OCI-LY7 (cell line): ENCODE measurements around the gene HLTF. TPM values are rescaled to one million over a fixed set of nuclear protein-coding genes. Genes with fewer than 3 reads are reported as not detected.

Experiments
- BruUV-seq: library from RNA; stranded (reverse); fragments of 400-500 nt; replicated peaks from 2 replicates; lab custom pipeline; 2021; lab: Mats Ljungman, UMichigan
- CTCF ChIA-PET: fragments of 300-600 bp; sonication (Branson Sonifier 250); formaldehyde crosslinking; loops from one replicate; lab custom pipeline; 2022; ENCODE audit warnings: antibody characterized with exemption; ENCODE audit not compliant: unreplicated experiment; lab: Charles Lee
- POLR2A ChIA-PET: fragments of 300-600 bp; sonication (Branson Sonifier 250); formaldehyde crosslinking; loops from one replicate; lab custom pipeline; 2022; ENCODE audit warnings: antibody characterized with exemption; lab: Charles Lee
- DNase-seq: peaks from one replicate; pipeline ENCODE4 v3.0.0-alpha.2; 2015; ENCODE audit warnings: low spot score
- H2AFZ ChIP-seq: fragments of 200-600 bp; sonication (generic), shearing (Covaris generic); 2 replicates; pipeline ENCODE4 v1.6.1; 2014; ENCODE audit warnings: mild to moderate bottlenecking, antibody characterized with exemption, low read length, moderate library complexity
- H3K27ac ChIP-seq: fragments of 200-600 bp; sonication (generic); 2 replicates; pipeline ENCODE4 v1.5.1; 2014; ENCODE audit warnings: mixed run types, low read depth, mild to moderate bottlenecking, moderate library complexity, low read length, inconsistent platforms; ENCODE audit not compliant: poor library complexity, severe bottlenecking
- H3K36me3 ChIP-seq: fragments of 200-600 bp; sonication (generic); 2 replicates; pipeline ENCODE4 v1.6.1; 2014; ENCODE audit warnings: mild to moderate bottlenecking, antibody characterized with exemption, low read length, moderate library complexity, mixed read lengths; ENCODE audit not compliant: insufficient read depth
- H3K4me1 ChIP-seq: fragments of 200-600 bp; sonication (generic); 2 replicates; pipeline ENCODE4 v1.5.1; 2014; ENCODE audit warnings: mild to moderate bottlenecking, low read length; ENCODE audit not compliant: insufficient read depth, poor library complexity, severe bottlenecking
- H3K4me2 ChIP-seq: fragments of 200-600 bp; sonication (generic); 2 replicates; pipeline ENCODE4 v1.6.1; 2014; ENCODE audit warnings: mild to moderate bottlenecking, low read length
- H3K4me3 ChIP-seq: fragments of 200-600 bp; sonication (generic); 2 replicates; pipeline ENCODE4 v1.5.1; 2014; ENCODE audit warnings: mild to moderate bottlenecking, low read depth, low read length; ENCODE audit not compliant: poor library complexity, severe bottlenecking
- H3K79me2 ChIP-seq: fragments of 200-600 bp; sonication (generic); 2 replicates; pipeline ENCODE4 v1.6.1; 2016; ENCODE audit warnings: low read depth, mild to moderate bottlenecking, low read length, moderate library complexity, mixed read lengths; ENCODE audit not compliant: insufficient read depth
- H3K9me2 ChIP-seq: fragments of 200-600 bp; sonication (generic); 2 replicates; pipeline ENCODE4 v1.6.1; 2016; ENCODE audit warnings: mild to moderate bottlenecking, low read length, mixed read lengths; ENCODE audit not compliant: insufficient read depth
- H3K9me3 ChIP-seq: fragments of 200-600 bp; sonication (generic); 2 replicates; pipeline ENCODE4 v1.6.1; 2014; ENCODE audit warnings: mild to moderate bottlenecking, mixed run types, low read length, mixed read lengths
- H4K20me1 ChIP-seq: fragments of 200-600 bp; sonication (generic); 2 replicates; pipeline ENCODE4 v1.6.1; 2014; ENCODE audit warnings: mild to moderate bottlenecking, antibody characterized with exemption, low read length, moderate library complexity, mixed read lengths; ENCODE audit not compliant: insufficient read depth
- EZH2phosphoT487 ChIP-seq: fragments of 200-600 bp; sonication (generic); IDR thresholded peaks from 2 replicates; pipeline ENCODE4 v1.6.1; 2018; ENCODE audit warnings: low read depth, borderline replicate concordance, mild to moderate bottlenecking, mixed run types, antibody characterized with exemption, low read length, moderate library complexity, mixed read lengths
- intact Hi-C: fragments of 100-400 bp; cut with micrococcal nuclease; formaldehyde crosslinking; loops from one replicate; pipeline ENCODE4 v1.10.0; 2022; ENCODE audit not compliant: unreplicated experiment
- total RNA-seq, 2 experiments: library from RNA; depleted of rRNA in 1 of 2; stranded (reverse); fragments of >200 nt in 1 of 2; shearing (Covaris generic) in 1 of 2; gene quantifications; 2 replicates each; pipeline ENCODE4 v1.2.3, GENCODE V29; 2014 to 2022
- TF ChIP-seq, protein P1 (sequence below): fragments of 200-600 bp; sonication (generic); conservative IDR thresholded peaks from 2 replicates; pipeline ENCODE4 v1.5.1; 2014; ENCODE audit warnings: mild to moderate bottlenecking, antibody characterized with exemption, low read length, moderate library complexity, mixed read lengths

Gene HLTF
- total RNA-seq, 2 experiments from 2014 or later, result 106 to 107 TPM

DNA sequence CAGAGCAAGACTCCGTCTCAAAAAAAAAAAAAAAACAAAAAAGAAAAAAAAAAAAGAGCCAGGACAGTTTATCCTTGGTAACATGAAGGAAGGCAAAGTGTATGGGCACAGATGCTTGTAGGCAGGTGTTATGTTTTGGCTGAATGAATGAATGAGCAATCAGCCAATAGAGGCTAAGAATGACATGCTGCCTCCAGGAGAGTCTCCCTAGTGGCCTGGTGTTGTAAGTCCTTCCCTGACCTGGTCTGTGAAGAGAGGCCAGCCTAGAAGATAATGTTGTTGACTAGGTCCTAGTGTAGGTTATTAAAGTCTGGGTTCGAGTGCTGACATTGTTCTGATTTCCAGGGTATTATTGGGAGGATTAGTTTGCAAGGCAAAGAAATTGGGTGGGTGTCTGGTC, 70.1 kb downstream of the HLTF start:
- Histone ChIP-seq H3K4me3 (no peak overlapping the region), H2AFZ (no peak overlapping the region), H3K4me2 (no peak overlapping the region), H3K9me3 (no peaks in the 10 kb centered on the region), H3K27ac (no peak overlapping the region), H4K20me1 (no peaks in the 10 kb centered on the region), H3K79me2 (no peaks in the 10 kb centered on the region), H3K4me1 (no peaks in the 10 kb centered on the region), H3K36me3 (peaks cover 38% of the 10 kb centered on the region), H3K9me2 (no peaks in the 10 kb centered on the region)
- CTCF ChIA-PET, result no interaction called here
- no peak for TF ChIP-seq EZH2phosphoT487
- TF ChIP-seq, protein P1, sequence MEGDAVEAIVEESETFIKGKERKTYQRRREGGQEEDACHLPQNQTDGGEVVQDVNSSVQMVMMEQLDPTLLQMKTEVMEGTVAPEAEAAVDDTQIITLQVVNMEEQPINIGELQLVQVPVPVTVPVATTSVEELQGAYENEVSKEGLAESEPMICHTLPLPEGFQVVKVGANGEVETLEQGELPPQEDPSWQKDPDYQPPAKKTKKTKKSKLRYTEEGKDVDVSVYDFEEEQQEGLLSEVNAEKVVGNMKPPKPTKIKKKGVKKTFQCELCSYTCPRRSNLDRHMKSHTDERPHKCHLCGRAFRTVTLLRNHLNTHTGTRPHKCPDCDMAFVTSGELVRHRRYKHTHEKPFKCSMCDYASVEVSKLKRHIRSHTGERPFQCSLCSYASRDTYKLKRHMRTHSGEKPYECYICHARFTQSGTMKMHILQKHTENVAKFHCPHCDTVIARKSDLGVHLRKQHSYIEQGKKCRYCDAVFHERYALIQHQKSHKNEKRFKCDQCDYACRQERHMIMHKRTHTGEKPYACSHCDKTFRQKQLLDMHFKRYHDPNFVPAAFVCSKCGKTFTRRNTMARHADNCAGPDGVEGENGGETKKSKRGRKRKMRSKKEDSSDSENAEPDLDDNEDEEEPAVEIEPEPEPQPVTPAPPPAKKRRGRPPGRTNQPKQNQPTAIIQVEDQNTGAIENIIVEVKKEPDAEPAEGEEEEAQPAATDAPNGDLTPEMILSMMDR, result no peak
- no peak for DNase-seq
- POLR2A ChIA-PET, result interaction anchor here (1.4 to 1.7 kb wide), 2 partner anchors 11 to 16 kb away, joined by 3 to 8 read pairs; no protein-coding TSS in a partner anchor
- intact Hi-C loops, result no loop called here
- no TSS peak for BruUV-seq

DNA sequence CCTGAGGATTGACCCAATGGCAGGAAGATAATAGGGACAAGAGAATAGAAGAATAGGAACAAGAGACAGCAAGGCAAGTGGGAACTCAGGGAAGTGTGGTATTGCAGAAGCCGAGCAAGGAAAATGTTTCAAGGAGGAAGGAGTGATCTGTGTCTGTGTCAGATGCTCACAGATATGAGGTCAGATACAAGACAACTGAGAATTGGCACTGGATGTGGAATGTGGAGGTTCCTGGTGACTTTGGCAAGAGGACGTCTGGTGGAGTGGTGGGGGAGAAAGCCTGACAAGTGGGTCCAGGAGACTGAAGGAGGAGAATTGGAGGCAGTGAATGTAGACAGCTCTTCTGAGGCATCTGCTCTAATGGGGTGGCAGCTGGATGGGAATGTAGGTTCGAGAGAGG, 70.9 kb downstream of the HLTF start:
- POLR2A ChIA-PET, result interaction anchor here (1.4 kb wide), 2 partner anchors 12 to 13 kb away, joined by 3 read pairs; no protein-coding TSS in a partner anchor
- no peaks in the 10 kb centered on the region for H4K20me1 ChIP-seq
- CTCF ChIA-PET, result no interaction called here
- H3K79me2 ChIP-seq, result no peaks in the 10 kb centered on the region
- no peaks in the 10 kb centered on the region for H3K4me1 ChIP-seq
- no peak for DNase-seq
- no peaks in the 10 kb centered on the region for H3K9me2 ChIP-seq
- no peak overlapping the region for H2AFZ ChIP-seq
- intact Hi-C loops, result no loop called here
- TF ChIP-seq, protein P1, result no peak
- TF ChIP-seq EZH2phosphoT487, result no peak
- H3K9me3 ChIP-seq, result no peaks in the 10 kb centered on the region
- peaks cover 41% of the 10 kb centered on the region for H3K36me3 ChIP-seq
- no TSS peak for BruUV-seq
- no peak overlapping the region for H3K27ac ChIP-seq
- H3K4me3 ChIP-seq, result no peak overlapping the region
- no peak overlapping the region for H3K4me2 ChIP-seq

DNA sequence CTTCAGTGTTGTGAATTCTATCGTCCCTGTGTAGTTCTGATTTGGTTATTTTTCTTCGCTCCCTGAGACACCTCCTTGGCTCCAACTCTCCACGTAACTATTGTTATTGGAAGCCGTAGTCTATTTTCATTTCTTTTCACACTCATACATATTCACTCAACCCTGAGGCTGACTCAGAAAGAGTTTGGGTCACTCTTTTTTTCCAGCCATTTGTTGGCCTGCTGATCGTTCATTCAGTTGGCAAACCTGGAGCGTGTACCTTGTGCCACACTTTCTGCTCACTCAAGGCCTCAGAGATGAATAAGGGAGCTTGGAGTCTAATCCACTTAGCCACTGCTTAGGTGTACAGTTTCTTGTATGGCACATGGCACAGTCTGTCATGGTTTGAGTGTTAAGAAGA, 72.6 kb downstream of the HLTF start:
- H3K9me3 ChIP-seq, result no peaks in the 10 kb centered on the region
- DNase-seq, result no peak
- intact Hi-C loops, result no loop called here
- no peak overlapping the region for H2AFZ ChIP-seq
- TF ChIP-seq, protein P1, result no peak
- TF ChIP-seq EZH2phosphoT487, result no peak
- no peaks in the 10 kb centered on the region for H3K79me2 ChIP-seq
- CTCF ChIA-PET, result no interaction called here
- no peak overlapping the region for H3K4me3 ChIP-seq
- no TSS peak for BruUV-seq
- H3K36me3 ChIP-seq, result peaks cover 54% of the 10 kb centered on the region
- POLR2A ChIA-PET, result no interaction called here
- H3K4me2 ChIP-seq, result no peak overlapping the region
- no peak overlapping the region for H3K27ac ChIP-seq
- no peaks in the 10 kb centered on the region for H3K9me2 ChIP-seq
- H3K4me1 ChIP-seq, result no peaks in the 10 kb centered on the region
- H4K20me1 ChIP-seq, result no peaks in the 10 kb centered on the region
